Gastroesophageal sphincter (tissue), 3 donors: Measurements from ENCODE around the gene MACROD1.

Source experiments
- CTCF ChIP-seq, 4 experiments: fragments of 200-600 bp in 2 of 4; fragments of 450-650 bp in 2 of 4; sonication (generic) in 1 of 4; IDR thresholded peaks; one replicate each; pipeline ENCODE4 v1.5.1; 2017 to 2019; ENCODE audit warnings: antibody characterized with exemption in 4 of 4, mild to moderate bottlenecking in 2 of 4, moderate library complexity in 2 of 4
- POLR2A ChIP-seq, 2 donors: fragments of 450-650 bp; IDR thresholded peaks; one replicate each; pipeline ENCODE4 v1.6.1; 2017; ENCODE audit warnings: antibody characterized with exemption in 2 of 2, mild to moderate bottlenecking in 2 of 2, moderate library complexity in 1 of 2
- POLR2AphosphoS5 ChIP-seq: sonication (generic); formaldehyde crosslinking; IDR thresholded peaks from one replicate; pipeline ENCODE4 v1.6.1; 2017; ENCODE audit warnings: antibody characterized with exemption

- no peak for TF ChIP-seq CTCF (IDR thresholded peaks at IDR 0.05)
- TF ChIP-seq POLR2A (IDR thresholded peaks at IDR 0.05): no peak
- TF ChIP-seq POLR2AphosphoS5: no peak
Measured at GRCh38 chr11:64101461-64101860, 64.5 kb downstream of the MACROD1 start.
